SK-N-SH treated with all-trans-retinoic acid at 6 μM for 48 hours (cell line): Measurements from ENCODE around the gene RREB1.

Experiments
- ATAC-seq: fragments of 200-7000 bp; cut with Tn5 transposase; 3 replicates; pipeline ENCODE4 v1.9.1; 2020; ENCODE audit warnings: mild to moderate bottlenecking, moderate library complexity
- ARNTL ChIP-seq: fragments of 450-650 bp; formaldehyde crosslinking; IDR thresholded peaks from 2 replicates; pipeline ENCODE4 v1.5.0; 2020; ENCODE audit warnings: low read depth, mild to moderate bottlenecking, moderate library complexity, borderline replicate concordance
- BACH2 ChIP-seq: fragments of 250-450 bp; sonication (Bioruptor Pico); IDR thresholded peaks from 2 replicates; pipeline ENCODE4 v1.9.0; 2021; ENCODE audit warnings: mild to moderate bottlenecking, borderline replicate concordance
- CSDC2 ChIP-seq: fragments of 250-450 bp; sonication (Bioruptor Pico); IDR thresholded peaks from 2 replicates; pipeline ENCODE4 v1.5.0; 2020; ENCODE audit warnings: mild to moderate bottlenecking, moderate library complexity
- ESRRG ChIP-seq: fragments of 250-450 bp; sonication (Bioruptor Pico); IDR thresholded peaks from 2 replicates; pipeline ENCODE4 v1.6.1; 2021; ENCODE audit warnings: mild to moderate bottlenecking
- ISL1 ChIP-seq: fragments of 250-450 bp; sonication (Bioruptor Pico); IDR thresholded peaks from 2 replicates; pipeline ENCODE4 v2.1.2; 2022; ENCODE audit warnings: mild to moderate bottlenecking, moderate library complexity
- OSR1 ChIP-seq: fragments of 250-450 bp; sonication (Bioruptor Pico); IDR thresholded peaks from 2 replicates; pipeline ENCODE4 v1.8.0; 2022; ENCODE audit warnings: moderate library complexity, mild to moderate bottlenecking, inconsistent platforms
- PPARA ChIP-seq: fragments of 250-450 bp; sonication (Bioruptor Pico); IDR thresholded peaks from 2 replicates; pipeline ENCODE4 v1.5.0; 2020; ENCODE audit warnings: mild to moderate bottlenecking, borderline replicate concordance
- RARB ChIP-seq: fragments of 250-450 bp; sonication (Bioruptor Pico); IDR thresholded peaks from 2 replicates; pipeline ENCODE4 v1.8.0; 2021; ENCODE audit warnings: mild to moderate bottlenecking, moderate library complexity
- SNAI2 ChIP-seq: fragments of 250-450 bp; sonication (Bioruptor Pico); IDR thresholded peaks from 2 replicates; pipeline ENCODE4 v1.5.0; 2020; ENCODE audit warnings: mild to moderate bottlenecking, moderate library complexity
- TCF4 ChIP-seq: fragments of 250-450 bp; sonication (Bioruptor Pico); IDR thresholded peaks from 2 replicates; pipeline ENCODE4 v1.8.0; 2021; ENCODE audit warnings: mild to moderate bottlenecking, moderate library complexity, borderline replicate concordance
- TOX ChIP-seq: fragments of 250-450 bp; sonication (Bioruptor Pico); IDR thresholded peaks from 2 replicates; pipeline ENCODE4 v1.8.0; 2021; ENCODE audit warnings: mild to moderate bottlenecking, moderate library complexity, borderline replicate concordance
- ZC3H10 ChIP-seq: fragments of 250-450 bp; sonication (Bioruptor Pico); IDR thresholded peaks from 2 replicates; pipeline ENCODE4 v1.5.1; 2021; ENCODE audit warnings: mild to moderate bottlenecking, moderate library complexity
- ZFP3 ChIP-seq: fragments of 250-450 bp; sonication (Bioruptor Pico); IDR thresholded peaks from 2 replicates; pipeline ENCODE4 v1.5.0; 2020; ENCODE audit warnings: mild to moderate bottlenecking, moderate library complexity
- ZFP30 ChIP-seq: fragments of 450-650 bp; formaldehyde crosslinking; IDR thresholded peaks from 2 replicates; pipeline ENCODE4 v1.5.0; 2022; ENCODE audit warnings: mild to moderate bottlenecking, moderate library complexity
- ZNF565 ChIP-seq: fragments of 450-650 bp; formaldehyde crosslinking; conservative IDR thresholded peaks from 2 replicates; pipeline ENCODE4 v1.5.0; 2020; ENCODE audit warnings: low read depth, mild to moderate bottlenecking, moderate library complexity
- ZNF70 ChIP-seq: fragments of 450-650 bp; formaldehyde crosslinking; IDR thresholded peaks from 2 replicates; pipeline ENCODE4 v1.5.0; 2020; ENCODE audit warnings: mild to moderate bottlenecking, moderate library complexity
- ZNF8 ChIP-seq: fragments of 450-650 bp; formaldehyde crosslinking; IDR thresholded peaks from 2 replicates; pipeline ENCODE4 v1.5.0; 2020; ENCODE audit warnings: mild to moderate bottlenecking, moderate library complexity
- TF ChIP-seq, protein P1 (sequence below): fragments of 250-450 bp; sonication (Bioruptor Pico); IDR thresholded peaks from 2 replicates; pipeline ENCODE4 v1.5.1; 2020; ENCODE audit warnings: low read depth, mild to moderate bottlenecking, moderate library complexity
- TF ChIP-seq, protein P2 (sequence below): fragments of 250-450 bp; sonication (Bioruptor Pico); IDR thresholded peaks from 2 replicates; pipeline ENCODE4 v1.5.1; 2021; ENCODE audit warnings: mild to moderate bottlenecking, moderate library complexity
- TF ChIP-seq, protein P3 (sequence below): fragments of 250-450 bp; sonication (Bioruptor Pico); IDR thresholded peaks from 2 replicates; pipeline ENCODE4 v1.8.0; 2021; ENCODE audit warnings: low read depth, mild to moderate bottlenecking, moderate library complexity, borderline replicate concordance
- TF ChIP-seq, protein P4 (sequence below): fragments of 250-450 bp; sonication (Bioruptor Pico); IDR thresholded peaks from 2 replicates; pipeline ENCODE4 v1.5.0; 2020; ENCODE audit warnings: mild to moderate bottlenecking, moderate library complexity

RREB1 gene

DNA sequence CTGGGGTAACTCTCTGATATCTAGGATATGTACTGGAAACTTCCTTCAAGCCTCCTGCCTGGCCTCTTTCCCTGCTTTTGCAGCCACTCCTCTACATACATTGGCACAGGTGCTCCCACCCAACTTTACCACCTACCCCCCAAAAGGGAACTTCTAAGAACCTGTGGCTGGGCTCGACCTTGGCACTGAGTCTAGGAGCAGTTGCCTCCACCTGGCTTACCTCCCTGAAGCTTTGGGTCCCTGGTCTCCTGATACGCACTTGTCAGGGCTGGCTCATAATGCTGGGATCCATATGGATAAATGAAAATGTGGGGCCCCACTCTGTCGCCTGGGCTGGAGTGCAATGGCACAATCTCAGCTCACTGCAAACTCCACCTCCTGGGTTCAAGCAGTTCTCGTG lies 149.0 kb downstream of the RREB1 start:
- TF ChIP-seq ZFP3 (CRISPR knock-in tag) (no peak), SNAI2 (CRISPR knock-in tag) (no peak), TCF4 (no peak), OSR1 (CRISPR knock-in tag) (no peak), ZFP30 (no peak), PPARA (no peak), ZNF565 (CRISPR knock-in tag) (no peak), ISL1 (no peak), ARNTL (CRISPR knock-in tag) (no peak), TOX (CRISPR knock-in tag) (no peak), CSDC2 (no peak), RARB (CRISPR knock-in tag) (no peak), ZC3H10 (CRISPR knock-in tag) (no peak), ZNF8 (CRISPR knock-in tag) (no peak), ZNF70 (CRISPR knock-in tag) (no peak), ESRRG (CRISPR knock-in tag) (no peak)
- TF ChIP-seq, protein P1, sequence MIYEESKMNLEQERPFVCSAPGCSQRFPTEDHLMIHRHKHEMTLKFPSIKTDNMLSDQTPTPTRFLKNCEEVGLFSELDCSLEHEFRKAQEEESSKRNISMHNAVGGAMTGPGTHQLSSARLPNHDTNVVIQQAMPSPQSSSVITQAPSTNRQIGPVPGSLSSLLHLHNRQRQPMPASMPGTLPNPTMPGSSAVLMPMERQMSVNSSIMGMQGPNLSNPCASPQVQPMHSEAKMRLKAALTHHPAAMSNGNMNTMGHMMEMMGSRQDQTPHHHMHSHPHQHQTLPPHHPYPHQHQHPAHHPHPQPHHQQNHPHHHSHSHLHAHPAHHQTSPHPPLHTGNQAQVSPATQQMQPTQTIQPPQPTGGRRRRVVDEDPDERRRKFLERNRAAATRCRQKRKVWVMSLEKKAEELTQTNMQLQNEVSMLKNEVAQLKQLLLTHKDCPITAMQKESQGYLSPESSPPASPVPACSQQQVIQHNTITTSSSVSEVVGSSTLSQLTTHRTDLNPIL (CRISPR knock-in tag) = no peak
- TF ChIP-seq, protein P2, sequence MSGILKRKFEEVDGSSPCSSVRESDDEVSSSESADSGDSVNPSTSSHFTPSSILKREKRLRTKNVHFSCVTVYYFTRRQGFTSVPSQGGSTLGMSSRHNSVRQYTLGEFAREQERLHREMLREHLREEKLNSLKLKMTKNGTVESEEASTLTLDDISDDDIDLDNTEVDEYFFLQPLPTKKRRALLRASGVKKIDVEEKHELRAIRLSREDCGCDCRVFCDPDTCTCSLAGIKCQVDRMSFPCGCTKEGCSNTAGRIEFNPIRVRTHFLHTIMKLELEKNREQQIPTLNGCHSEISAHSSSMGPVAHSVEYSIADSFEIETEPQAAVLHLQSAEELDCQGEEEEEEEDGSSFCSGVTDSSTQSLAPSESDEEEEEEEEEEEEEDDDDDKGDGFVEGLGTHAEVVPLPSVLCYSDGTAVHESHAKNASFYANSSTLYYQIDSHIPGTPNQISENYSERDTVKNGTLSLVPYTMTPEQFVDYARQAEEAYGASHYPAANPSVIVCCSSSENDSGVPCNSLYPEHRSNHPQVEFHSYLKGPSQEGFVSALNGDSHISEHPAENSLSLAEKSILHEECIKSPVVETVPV (CRISPR knock-in tag) = no peak
- TF ChIP-seq, protein P3, sequence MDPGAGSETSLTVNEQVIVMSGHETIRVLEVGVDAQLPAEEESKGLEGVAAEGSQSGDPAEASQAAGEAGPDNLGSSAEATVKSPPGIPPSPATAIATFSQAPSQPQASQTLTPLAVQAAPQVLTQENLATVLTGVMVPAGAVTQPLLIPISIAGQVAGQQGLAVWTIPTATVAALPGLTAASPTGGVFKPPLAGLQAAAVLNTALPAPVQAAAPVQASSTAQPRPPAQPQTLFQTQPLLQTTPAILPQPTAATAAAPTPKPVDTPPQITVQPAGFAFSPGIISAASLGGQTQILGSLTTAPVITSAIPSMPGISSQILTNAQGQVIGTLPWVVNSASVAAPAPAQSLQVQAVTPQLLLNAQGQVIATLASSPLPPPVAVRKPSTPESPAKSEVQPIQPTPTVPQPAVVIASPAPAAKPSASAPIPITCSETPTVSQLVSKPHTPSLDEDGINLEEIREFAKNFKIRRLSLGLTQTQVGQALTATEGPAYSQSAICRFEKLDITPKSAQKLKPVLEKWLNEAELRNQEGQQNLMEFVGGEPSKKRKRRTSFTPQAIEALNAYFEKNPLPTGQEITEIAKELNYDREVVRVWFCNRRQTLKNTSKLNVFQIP = no peak
- no peak for ATAC-seq

DNA sequence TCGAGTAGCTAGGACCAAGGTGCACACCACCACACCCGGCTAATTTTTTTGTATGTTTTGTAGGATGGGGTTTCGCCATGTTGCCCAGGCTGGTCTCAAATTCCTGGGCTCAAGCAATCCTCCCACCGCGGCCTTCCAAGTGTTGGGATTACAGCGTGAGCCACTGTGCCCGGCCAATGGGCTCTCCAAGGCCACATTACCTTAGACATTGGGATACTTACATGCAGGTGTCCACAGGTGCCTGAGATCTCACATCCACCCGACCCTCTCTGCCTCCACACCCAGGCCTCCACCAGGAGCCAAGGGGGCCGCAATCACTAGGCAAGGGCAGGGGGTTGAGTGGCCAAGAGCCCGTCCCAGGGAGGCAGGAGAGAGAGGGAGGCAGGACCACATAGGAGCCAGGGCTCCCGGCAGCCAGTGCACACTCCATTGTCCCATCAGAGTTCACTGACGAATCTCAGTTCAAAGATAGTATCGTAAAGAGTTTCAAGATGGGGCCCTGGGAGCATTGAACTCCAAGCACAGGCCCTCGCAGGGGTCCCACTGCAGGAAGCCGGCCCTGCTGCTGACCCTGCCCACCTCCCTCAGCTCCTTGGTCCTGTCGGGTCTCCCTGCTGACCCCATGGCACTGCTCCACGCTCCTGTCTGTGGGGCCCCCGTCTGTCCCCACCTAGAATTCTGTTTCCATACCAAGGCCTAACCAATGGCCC lies 149.9 kb downstream of the RREB1 start:
- TF ChIP-seq ZFP30 (no peak), OSR1 (CRISPR knock-in tag) (no peak), ZNF70 (CRISPR knock-in tag) (no peak), ISL1 (no peak), ZNF565 (CRISPR knock-in tag) (no peak), CSDC2 (no peak), ZC3H10 (CRISPR knock-in tag) (no peak), RARB (CRISPR knock-in tag) (no peak), ESRRG (CRISPR knock-in tag) (no peak), TCF4 (no peak), ZFP3 (CRISPR knock-in tag) (no peak), TOX (CRISPR knock-in tag) (no peak), SNAI2 (CRISPR knock-in tag) (no peak), BACH2 (CRISPR knock-in tag) (no peak), ZNF8 (CRISPR knock-in tag) (no peak)
- TF ChIP-seq, protein P4, sequence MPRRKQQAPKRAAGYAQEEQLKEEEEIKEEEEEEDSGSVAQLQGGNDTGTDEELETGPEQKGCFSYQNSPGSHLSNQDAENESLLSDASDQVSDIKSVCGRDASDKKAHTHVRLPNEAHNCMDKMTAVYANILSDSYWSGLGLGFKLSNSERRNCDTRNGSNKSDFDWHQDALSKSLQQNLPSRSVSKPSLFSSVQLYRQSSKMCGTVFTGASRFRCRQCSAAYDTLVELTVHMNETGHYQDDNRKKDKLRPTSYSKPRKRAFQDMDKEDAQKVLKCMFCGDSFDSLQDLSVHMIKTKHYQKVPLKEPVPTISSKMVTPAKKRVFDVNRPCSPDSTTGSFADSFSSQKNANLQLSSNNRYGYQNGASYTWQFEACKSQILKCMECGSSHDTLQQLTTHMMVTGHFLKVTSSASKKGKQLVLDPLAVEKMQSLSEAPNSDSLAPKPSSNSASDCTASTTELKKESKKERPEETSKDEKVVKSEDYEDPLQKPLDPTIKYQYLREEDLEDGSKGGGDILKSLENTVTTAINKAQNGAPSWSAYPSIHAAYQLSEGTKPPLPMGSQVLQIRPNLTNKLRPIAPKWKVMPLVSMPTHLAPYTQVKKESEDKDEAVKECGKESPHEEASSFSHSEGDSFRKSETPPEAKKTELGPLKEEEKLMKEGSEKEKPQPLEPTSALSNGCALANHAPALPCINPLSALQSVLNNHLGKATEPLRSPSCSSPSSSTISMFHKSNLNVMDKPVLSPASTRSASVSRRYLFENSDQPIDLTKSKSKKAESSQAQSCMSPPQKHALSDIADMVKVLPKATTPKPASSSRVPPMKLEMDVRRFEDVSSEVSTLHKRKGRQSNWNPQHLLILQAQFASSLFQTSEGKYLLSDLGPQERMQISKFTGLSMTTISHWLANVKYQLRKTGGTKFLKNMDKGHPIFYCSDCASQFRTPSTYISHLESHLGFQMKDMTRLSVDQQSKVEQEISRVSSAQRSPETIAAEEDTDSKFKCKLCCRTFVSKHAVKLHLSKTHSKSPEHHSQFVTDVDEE (CRISPR knock-in tag) = no peak
- TF ChIP-seq, protein P2 (CRISPR knock-in tag) = no peak
- TF ChIP-seq, protein P3 = no peak
- TF ChIP-seq, protein P1 (CRISPR knock-in tag) = no peak
- no peak for ATAC-seq
